Adrenal gland (tissue), 5 donors: ENCODE results near the gene C12orf76.

Experiments used
- CTCF ChIP-seq, 6 experiments: fragments of 450-650 bp in 4 of 6; fragments of 200-600 bp in 2 of 6; sonication (generic) in 1 of 6; IDR thresholded peaks; 1 replicate in 5 of 6; 2 replicates in 1 of 6; pipeline versions ENCODE4 v1.5.1 to v1.8.0; 2016 to 2021; ENCODE audit warnings: antibody characterized with exemption in 6 of 6, mild to moderate bottlenecking in 2 of 6, moderate library complexity in 1 of 6
- POLR2A ChIP-seq, 2 donors: fragments of 450-650 bp; IDR thresholded peaks; one replicate each; pipeline ENCODE4 v1.6.1; 2017; ENCODE audit warnings: antibody characterized with exemption in 2 of 2, mild to moderate bottlenecking in 2 of 2, moderate library complexity in 1 of 2
- donor health status: DM: no; HTN: no; CAD: no.

DNA sequence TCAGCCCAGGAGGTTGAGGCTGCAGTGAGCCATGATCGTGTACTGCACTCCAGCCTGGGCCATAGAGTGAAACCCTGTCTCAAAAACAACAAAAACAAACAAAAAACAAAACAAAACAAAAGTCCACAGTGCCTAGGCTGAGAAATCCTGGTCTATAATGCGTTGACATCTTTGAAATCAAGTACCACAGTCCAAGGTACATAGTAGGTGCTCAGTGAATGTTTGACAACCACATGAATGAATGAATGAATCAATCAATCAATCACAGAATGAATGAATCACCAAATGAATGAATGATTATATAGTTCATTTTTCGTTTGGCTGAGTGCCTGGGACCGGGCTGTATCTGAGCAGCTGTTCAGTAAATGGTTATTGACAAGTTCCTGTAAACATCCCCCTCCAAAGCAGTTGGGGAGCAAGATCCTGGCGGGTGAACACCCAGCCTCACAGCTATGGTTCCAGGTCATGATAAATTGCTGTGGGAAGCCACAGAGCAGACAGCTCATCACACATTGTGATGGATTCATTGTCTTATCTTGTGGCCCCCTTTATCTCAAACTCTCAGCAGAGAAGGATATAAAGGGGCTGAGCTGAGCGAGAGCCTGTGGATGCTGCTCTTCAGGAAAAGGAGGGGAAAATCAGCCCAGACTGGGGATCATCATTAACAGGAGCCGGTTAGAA, 45.4 kb upstream of the C12orf76 start:
- TF ChIP-seq CTCF (IDR thresholded peaks at IDR 0.05) (no peak), POLR2A (IDR thresholded peaks at IDR 0.05) (no peak)
